ENCODE data around the gene SUMF1. TPM values are rescaled to one million over a fixed set of nuclear protein-coding genes. Genes with fewer than 3 reads are reported as not detected.
A peak's percentile ranks its signal among the peaks of the same experiment; 100 is the strongest.

SUMF1 gene
- total and polyA plus RNA-seq, 2 donors (not counting 1 experiment from before 2014, with no cell fraction given): 10.3 to 21.2 TPM

- Histone ChIP-seq H3K4me2 (replicated peaks; ENCODE audit: low read depth, low read length, poor library complexity, severe bottlenecking) (no peak overlapping the region), H3K9me3 (ENCODE audit: control extremely low read depth in 1 of 3, control insufficient read depth in 2 of 3, insufficient read depth in 1 of 3, low read length in 2 of 3) (no peaks in the 10 kb centered on the region), H2AFZ (ENCODE audit: insufficient read depth, low read depth, low read length, poor library complexity, severe bottlenecking) (no peak overlapping the region), H4K20me1 (ENCODE audit: control insufficient read depth, insufficient read depth, low read length, poor library complexity, severe bottlenecking) (no peaks in the 10 kb centered on the region), H3K79me2 (ENCODE audit: control insufficient read depth, insufficient read depth, low read length) (no peaks in the 10 kb centered on the region), H3K27ac (ENCODE audit: low read length in 2 of 2) (no peak overlapping the region), H3K36me3 (replicated peaks in 1 of 2; ENCODE audit: control extremely low read depth in 1 of 2, control insufficient read depth in 1 of 2, extremely low read depth in 1 of 2, insufficient read depth in 2 of 2, low read length in 1 of 2) (peaks cover 0 to 4% of the 10 kb centered on the region in 2 experiments), H3K4me1 (ENCODE audit: control insufficient read depth in 2 of 2, insufficient read depth in 2 of 2, low read length in 2 of 2) (no peaks in the 10 kb centered on the region), H3K9ac (ENCODE audit: low read length) (no peak overlapping the region), H3K27me3 (replicated peaks in 1 of 4; ENCODE audit: control extremely low read depth in 1 of 4, control insufficient read depth in 3 of 4, insufficient read depth in 4 of 4, low read length in 3 of 4) (no peaks in the 10 kb centered on the region), H3K4me3 (ENCODE audit: control extremely low read depth in 1 of 5, extremely low read depth in 1 of 5, insufficient read depth in 1 of 5, low read depth in 2 of 5, low read length in 4 of 5) (no peak overlapping the region)
- DNase-seq (no peak), ATAC-seq (ENCODE audit: low read depth) (no peak)
- no peak overlapping the region for H3K27ac Mint-ChIP-seq
- ChIA-PET POLR2A (no interaction called here), CTCF (no interaction called here)
- no peak for TF ChIP-seq EZH2 (IDR thresholded peaks at IDR 0.05; ENCODE audit: borderline replicate concordance, insufficient read depth, low read depth, low read length, poor library complexity, severe bottlenecking)
- no peak for TF ChIP-seq CTCF (IDR thresholded peaks at IDR 0.05)
- H3K4me3 Mint-ChIP-seq: no peak overlapping the region
- intact Hi-C loops (cut with micrococcal nuclease): no loop called here
- no peaks in the 10 kb centered on the region for H3K27me3 Mint-ChIP-seq
- H3K9me3 Mint-ChIP-seq (ENCODE audit: insufficient read depth): no peaks in the 10 kb centered on the region
- H3K4me1 Mint-ChIP-seq: no peaks in the 10 kb centered on the region
These were observed 146.8 kb downstream of the SUMF1 start for GRCh38 chr3:4320096-4320911.

GRCh38 chr3:4314688-4315087, 152.4 kb downstream of the SUMF1 start:
- intact Hi-C loops (cut with micrococcal nuclease): no loop called here
- H3K36me3 ChIP-seq (replicated peaks in 1 of 2; ENCODE audit: control extremely low read depth in 1 of 2, control insufficient read depth in 1 of 2, extremely low read depth in 1 of 2, insufficient read depth in 2 of 2, low read length in 1 of 2): peaks cover 9 to 10% of the 10 kb centered on the region in 2 experiments

More at GRCh38 chr3:4314688-4315087, 152.4 kb downstream of the SUMF1 start:
- no peak overlapping the region for H3K4me3 Mint-ChIP-seq
- TF ChIP-seq EZH2 (IDR thresholded peaks at IDR 0.05; ENCODE audit: borderline replicate concordance, insufficient read depth, low read depth, low read length, poor library complexity, severe bottlenecking) (no peak), CTCF (IDR thresholded peaks at IDR 0.05) (peak; percentile 8)
- Histone ChIP-seq H3K4me3 (ENCODE audit: control extremely low read depth in 1 of 5, extremely low read depth in 1 of 5, insufficient read depth in 1 of 5, low read depth in 2 of 5, low read length in 4 of 5) (no peak overlapping the region), H2AFZ (ENCODE audit: insufficient read depth, low read depth, low read length, poor library complexity, severe bottlenecking) (no peak overlapping the region), H4K20me1 (ENCODE audit: control insufficient read depth, insufficient read depth, low read length, poor library complexity, severe bottlenecking) (no peaks in the 10 kb centered on the region), H3K9ac (ENCODE audit: low read length) (no peak overlapping the region), H3K79me2 (ENCODE audit: control insufficient read depth, insufficient read depth, low read length) (no peaks in the 10 kb centered on the region), H3K27ac (ENCODE audit: low read length in 2 of 2) (no peak overlapping the region), H3K9me3 (ENCODE audit: control extremely low read depth in 1 of 3, control insufficient read depth in 2 of 3, insufficient read depth in 1 of 3, low read length in 2 of 3) (no peaks in the 10 kb centered on the region), H3K4me2 (replicated peaks; ENCODE audit: low read depth, low read length, poor library complexity, severe bottlenecking) (no peak overlapping the region), H3K4me1 (ENCODE audit: control insufficient read depth in 2 of 2, insufficient read depth in 2 of 2, low read length in 2 of 2) (no peaks in the 10 kb centered on the region), H3K27me3 (replicated peaks in 1 of 4; ENCODE audit: control extremely low read depth in 1 of 4, control insufficient read depth in 3 of 4, insufficient read depth in 4 of 4, low read length in 3 of 4) (no peaks in the 10 kb centered on the region)
- CTCF ChIA-PET: interaction anchor here (1.4 to 1.9 kb wide), 2 partner anchors 43 to 319 kb away, joined by 3 to 6 read pairs; no protein-coding TSS in a partner anchor
- H3K9me3 Mint-ChIP-seq (ENCODE audit: insufficient read depth): no peaks in the 10 kb centered on the region
- no peaks in the 10 kb centered on the region for H3K27me3 Mint-ChIP-seq
- ATAC-seq (ENCODE audit: low read depth): no peak
- POLR2A ChIA-PET: no interaction called here
- H3K4me1 Mint-ChIP-seq: no peaks in the 10 kb centered on the region
- WGBS (ENCODE audit: insufficient coverage): no CpG with 5 or more reads among the region's 4 CpGs
- H3K27ac Mint-ChIP-seq: no peak overlapping the region
- no peak for DNase-seq
